Activated T-cell treated with anti-CD3 and anti-CD28 coated beads, Interleukin-2, amount 50 U/mL, for 72 hours (primary cell): ENCODE results near the gene COPZ1. TPM values are rescaled to one million over a fixed set of nuclear protein-coding genes. Genes with fewer than 3 reads are reported as not detected.

Source experiments
- ATAC-seq, 2 donors: fragments of 150-1000 bp; cut with Tn5 transposase; replicated peaks in 1 of 2; 2 replicates each; pipeline ENCODE4 v1.10.0; 2021; ENCODE audit warnings: moderate library complexity in 2 of 2, mild to moderate bottlenecking in 1 of 2
- DNase-seq, 2 donors: peaks; one replicate each; pipeline ENCODE4 v3.0.0; 2021 to 2022; ENCODE audit warnings: mixed read lengths in 1 of 2
- H3K27ac Mint-ChIP-seq: one replicate; pipeline ENCODE4 v1.8.0; 2022; ENCODE audit warnings: mild to moderate bottlenecking, moderate library complexity, mixed read lengths
- H3K27me3 Mint-ChIP-seq: one replicate; pipeline ENCODE4 v1.8.0; 2022; ENCODE audit warnings: low read depth, mixed read lengths
- H3K36me3 Mint-ChIP-seq, 2 donors: one replicate each; pipeline ENCODE4 v1.8.0; 2022; ENCODE audit warnings: mixed read lengths in 2 of 2, mild to moderate bottlenecking in 1 of 2; ENCODE audit not compliant: insufficient read depth in 2 of 2
- H3K4me1 Mint-ChIP-seq: one replicate; pipeline ENCODE4 v1.8.0; 2022; ENCODE audit warnings: low read depth, mixed read lengths
- H3K4me3 Mint-ChIP-seq, 2 donors: one replicate each; pipeline ENCODE4 v1.8.0; 2022; ENCODE audit warnings: mild to moderate bottlenecking in 2 of 2, mixed read lengths in 2 of 2, moderate library complexity in 2 of 2
- H3K9me3 Mint-ChIP-seq, 2 donors: one replicate each; pipeline ENCODE4 v1.8.0; 2022; ENCODE audit warnings: mixed read lengths in 2 of 2
- total RNA-seq, 2 donors: library from RNA; stranded (reverse); gene quantifications; one replicate each; pipeline ENCODE4 v1.2.3, GENCODE V29; 2022

COPZ1 gene
- total RNA-seq, 2 donors from 2014 or later = 124 to 135 TPM

GRCh38 chr12:54388237-54389133, 63.6 kb downstream of the COPZ1 start:
- Mint-ChIP-seq H3K4me3 (no peak overlapping the region), H3K4me1 (peaks cover 25% of the 10 kb centered on the region), H3K27me3 (no peaks in the 10 kb centered on the region), H3K36me3 (peaks cover 0 to 2% of the 10 kb centered on the region in 2 donors), H3K27ac (no peak overlapping the region), H3K9me3 (no peaks in the 10 kb centered on the region)
- ATAC-seq (no peak), DNase-seq (no peak)

- ATAC-seq (no peak), DNase-seq (no peak)
- Mint-ChIP-seq H3K27me3 (no peaks in the 10 kb centered on the region), H3K36me3 (peaks cover 0 to 2% of the 10 kb centered on the region in 2 donors), H3K9me3 (no peaks in the 10 kb centered on the region), H3K27ac (no peak overlapping the region), H3K4me3 (no peak overlapping the region), H3K4me1 (peaks cover 28% of the 10 kb centered on the region)
Observed at GRCh38 chr12:54389134-54389508, 64.2 kb downstream of the COPZ1 start.

- ATAC-seq = no peak
- Mint-ChIP-seq H3K36me3 (peaks cover 0 to 2% of the 10 kb centered on the region in 2 donors), H3K4me1 (peaks cover 33% of the 10 kb centered on the region), H3K9me3 (no peaks in the 10 kb centered on the region), H3K27me3 (no peaks in the 10 kb centered on the region), H3K4me3 (peak overlapping the region; percentile 0 to 23), H3K27ac (no peak overlapping the region)
- no peak for DNase-seq
Observed at GRCh38 chr12:54389607-54390175, 64.8 kb downstream of the COPZ1 start.

- ATAC-seq = no peak
- Mint-ChIP-seq H3K4me1 (peaks cover 36% of the 10 kb centered on the region), H3K27ac (no peak overlapping the region)
Observed at GRCh38 chr12:54390176-54390667, 65.3 kb downstream of the COPZ1 start.

GRCh38 chr12:54390668-54391551, 66.0 kb downstream of the COPZ1 start:
- Mint-ChIP-seq H3K27ac (no peak overlapping the region), H3K27me3 (no peaks in the 10 kb centered on the region), H3K36me3 (peaks cover 0 to 2% of the 10 kb centered on the region in 2 donors), H3K4me1 (peaks cover 36% of the 10 kb centered on the region), H3K9me3 (no peaks in the 10 kb centered on the region), H3K4me3 (peak overlapping the region; percentile 76 to 83)
- DNase-seq (peak; percentile 80 to 85), ATAC-seq (peak; percentile 89)

More at GRCh38 chr12:54390176-54390667, 65.3 kb downstream of the COPZ1 start:
- peaks cover 0 to 2% of the 10 kb centered on the region in 2 donors for H3K36me3 Mint-ChIP-seq
- H3K27me3 Mint-ChIP-seq = no peaks in the 10 kb centered on the region
- H3K4me3 Mint-ChIP-seq = peak overlapping the region; percentile 23
- no peaks in the 10 kb centered on the region for H3K9me3 Mint-ChIP-seq
- no peak for DNase-seq

GRCh38 chr12:54392485-54393206, 67.7 kb downstream of the COPZ1 start:
- no peaks in the 10 kb centered on the region for H3K9me3 Mint-ChIP-seq
- peak overlapping the region; percentile 15 to 83 for H3K4me3 Mint-ChIP-seq
- ATAC-seq (no peak), DNase-seq (no peak)
- no peak overlapping the region for H3K27ac Mint-ChIP-seq
- H3K36me3 Mint-ChIP-seq = peaks cover 5% of the 10 kb centered on the region in 2 donors
- no peaks in the 10 kb centered on the region for H3K27me3 Mint-ChIP-seq
- peaks cover 31% of the 10 kb centered on the region for H3K4me1 Mint-ChIP-seq

GRCh38 chr12:54393207-54393609, 68.3 kb downstream of the COPZ1 start:
- Mint-ChIP-seq H3K9me3 (no peaks in the 10 kb centered on the region), H3K4me3 (no peak overlapping the region)
- no peak for ATAC-seq

GRCh38 chr12:54393743-54394142, 68.8 kb downstream of the COPZ1 start:
- DNase-seq (no peak), ATAC-seq (no peak)
- no peak overlapping the region for H3K27ac Mint-ChIP-seq
- H3K9me3 Mint-ChIP-seq = no peaks in the 10 kb centered on the region
- peaks cover 9 to 11% of the 10 kb centered on the region in 2 donors for H3K36me3 Mint-ChIP-seq
- H3K4me3 Mint-ChIP-seq = no peak overlapping the region
- H3K27me3 Mint-ChIP-seq = no peaks in the 10 kb centered on the region
- peaks cover 31% of the 10 kb centered on the region for H3K4me1 Mint-ChIP-seq

More at GRCh38 chr12:54393207-54393609, 68.3 kb downstream of the COPZ1 start:
- Mint-ChIP-seq H3K4me1 (peaks cover 31% of the 10 kb centered on the region), H3K27me3 (no peaks in the 10 kb centered on the region), H3K36me3 (peaks cover 8% of the 10 kb centered on the region in 2 donors), H3K27ac (no peak overlapping the region)
- no peak for DNase-seq

GRCh38 chr12:54394281-54394719, 69.4 kb downstream of the COPZ1 start:
- peaks cover 11 to 13% of the 10 kb centered on the region in 2 donors for H3K36me3 Mint-ChIP-seq
- no peak overlapping the region for H3K27ac Mint-ChIP-seq
- peaks cover 34% of the 10 kb centered on the region for H3K4me1 Mint-ChIP-seq
- H3K4me3 Mint-ChIP-seq = no peak overlapping the region
- H3K9me3 Mint-ChIP-seq = no peaks in the 10 kb centered on the region
- DNase-seq (peak; percentile 45 to 48), ATAC-seq (no peak)
- H3K27me3 Mint-ChIP-seq = no peaks in the 10 kb centered on the region

GRCh38 chr12:54394986-54395385, 70.1 kb downstream of the COPZ1 start:
- Mint-ChIP-seq H3K36me3 (peaks cover 11 to 14% of the 10 kb centered on the region in 2 donors), H3K27ac (no peak overlapping the region), H3K9me3 (no peaks in the 10 kb centered on the region)

GRCh38 chr12:54395545-54395944, 70.6 kb downstream of the COPZ1 start:
- no peaks in the 10 kb centered on the region for H3K9me3 Mint-ChIP-seq
- ATAC-seq (no peak), DNase-seq (no peak)
- no peak overlapping the region for H3K27ac Mint-ChIP-seq
- H3K27me3 Mint-ChIP-seq = no peaks in the 10 kb centered on the region
- no peak overlapping the region for H3K4me3 Mint-ChIP-seq
- peaks cover 36% of the 10 kb centered on the region for H3K4me1 Mint-ChIP-seq
- peaks cover 11 to 14% of the 10 kb centered on the region in 2 donors for H3K36me3 Mint-ChIP-seq

More at GRCh38 chr12:54394986-54395385, 70.1 kb downstream of the COPZ1 start:
- no peaks in the 10 kb centered on the region for H3K27me3 Mint-ChIP-seq
- DNase-seq (no peak), ATAC-seq (no peak)
- peaks cover 36% of the 10 kb centered on the region for H3K4me1 Mint-ChIP-seq
- no peak overlapping the region for H3K4me3 Mint-ChIP-seq

GRCh38 chr12:54397157-54397556, 72.2 kb downstream of the COPZ1 start:
- Mint-ChIP-seq H3K4me3 (no peak overlapping the region), H3K36me3 (peaks cover 11 to 12% of the 10 kb centered on the region in 2 donors), H3K4me1 (peaks cover 26% of the 10 kb centered on the region), H3K27me3 (no peaks in the 10 kb centered on the region), H3K27ac (no peak overlapping the region), H3K9me3 (no peaks in the 10 kb centered on the region)
- ATAC-seq (peak in 1 of 2 donors; percentile 35), DNase-seq (no peak)
